Stimulated activated CD8-positive, alpha-beta memory T cell treated with anti-CD3 and anti-CD28 coated beads, Interleukin-2, amount 100 ng/mL, for 1 hour (primary cell): ENCODE results near the gene DIAPH2.

Source experiments
- DNase-seq, 2 donors: peaks; one replicate each; pipeline ENCODE4 v3.0.0-alpha.2; 2020; ENCODE audit warnings: low read depth in 2 of 2

Gene DIAPH2

GRCh38 chrX:96971812-96972211 is 287.2 kb downstream of the DIAPH2 start:
- no peak for DNase-seq

GRCh38 chrX:96978906-96979305 is 294.3 kb downstream of the DIAPH2 start:
- DNase-seq = no peak

- no peak for DNase-seq
These were observed 295.1 kb downstream of the DIAPH2 start for GRCh38 chrX:96979766-96980165.

GRCh38 chrX:96982161-96982560 is 297.5 kb downstream of the DIAPH2 start:
- no peak for DNase-seq

GRCh38 chrX:96984538-96984937 is 299.9 kb downstream of the DIAPH2 start:
- DNase-seq = no peak

GRCh38 chrX:96985046-96985445 is 300.4 kb downstream of the DIAPH2 start:
- DNase-seq = no peak

GRCh38 chrX:96987228-96987627 is 302.6 kb downstream of the DIAPH2 start:
- no peak for DNase-seq

- no peak for DNase-seq
These were observed 305.4 kb downstream of the DIAPH2 start for GRCh38 chrX:96989830-96990571.

GRCh38 chrX:96994093-96994492 is 309.5 kb downstream of the DIAPH2 start:
- no peak for DNase-seq

- no peak for DNase-seq
These were observed 312.6 kb downstream of the DIAPH2 start for GRCh38 chrX:96997196-96997595.

GRCh38 chrX:97000682-97001368 is 316.2 kb downstream of the DIAPH2 start:
- DNase-seq = no peak

- no peak for DNase-seq
These were observed 321.5 kb downstream of the DIAPH2 start for GRCh38 chrX:97006167-97006566.

GRCh38 chrX:97009391-97009790 is 324.7 kb downstream of the DIAPH2 start:
- no peak for DNase-seq

- no peak for DNase-seq
These were observed 326.9 kb downstream of the DIAPH2 start for GRCh38 chrX:97011540-97011939.

- no peak for DNase-seq
These were observed 331.5 kb downstream of the DIAPH2 start for GRCh38 chrX:97016106-97016505.

GRCh38 chrX:97021680-97022079 is 337.0 kb downstream of the DIAPH2 start:
- no peak for DNase-seq

- no peak for DNase-seq
These were observed 341.8 kb downstream of the DIAPH2 start for GRCh38 chrX:97026406-97026805.

GRCh38 chrX:97027384-97027922 is 342.8 kb downstream of the DIAPH2 start:
- no peak for DNase-seq

- DNase-seq = no peak
These were observed 345.8 kb downstream of the DIAPH2 start for GRCh38 chrX:97030463-97030862.

- DNase-seq = no peak
These were observed 346.3 kb downstream of the DIAPH2 start for GRCh38 chrX:97030947-97031346.

- DNase-seq = no peak
These were observed 354.9 kb downstream of the DIAPH2 start for GRCh38 chrX:97039363-97040029.

GRCh38 chrX:97045470-97045869 is 360.8 kb downstream of the DIAPH2 start:
- DNase-seq = no peak

- no peak for DNase-seq
These were observed 362.2 kb downstream of the DIAPH2 start for GRCh38 chrX:97046867-97047266.
